GM11168 (cell line): ENCODE data around the gene YIF1B.

Experiments used
- in situ Hi-C: fragments of 300-500 bp; cut with MboI; formaldehyde crosslinking; loops from one replicate; pipeline ENCODE4 v1.12.0; 2022; ENCODE audit warnings: low sequenced_read_pairs; ENCODE audit not compliant: unreplicated experiment

The YIF1B gene

GRCh38 chr19:38308006-38308766 is 7.6 kb downstream of the YIF1B start:
- in situ Hi-C loops: no loop called here

DNA sequence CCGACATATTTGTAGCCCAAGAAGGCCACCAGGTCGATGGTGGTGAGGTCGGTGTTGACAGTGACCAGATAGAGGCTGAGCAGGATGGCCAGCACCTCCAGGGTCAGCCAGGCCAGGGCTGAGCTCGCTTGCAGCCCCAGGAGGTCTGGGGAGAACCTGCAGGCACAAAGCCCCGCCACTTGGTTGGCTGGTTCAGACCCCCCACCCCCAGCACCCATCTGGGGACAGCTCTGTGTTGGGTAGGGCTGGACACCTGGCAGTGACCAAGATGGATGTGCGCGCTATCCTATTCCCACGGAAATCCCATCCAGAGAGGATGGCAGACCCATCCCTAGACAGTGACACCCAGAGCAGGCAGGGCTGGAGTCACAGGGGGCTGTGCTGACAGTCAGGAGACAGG is 8.2 kb downstream of the YIF1B start:
- in situ Hi-C loops: no loop called here

GRCh38 chr19:38307076-38307475 is 8.7 kb downstream of the YIF1B start:
- in situ Hi-C loops: no loop called here

GRCh38 chr19:38306236-38306635 is 9.5 kb downstream of the YIF1B start:
- in situ Hi-C loops: no loop called here

GRCh38 chr19:38304866-38305429 is 10.8 kb downstream of the YIF1B start:
- in situ Hi-C loops: no loop called here

DNA sequence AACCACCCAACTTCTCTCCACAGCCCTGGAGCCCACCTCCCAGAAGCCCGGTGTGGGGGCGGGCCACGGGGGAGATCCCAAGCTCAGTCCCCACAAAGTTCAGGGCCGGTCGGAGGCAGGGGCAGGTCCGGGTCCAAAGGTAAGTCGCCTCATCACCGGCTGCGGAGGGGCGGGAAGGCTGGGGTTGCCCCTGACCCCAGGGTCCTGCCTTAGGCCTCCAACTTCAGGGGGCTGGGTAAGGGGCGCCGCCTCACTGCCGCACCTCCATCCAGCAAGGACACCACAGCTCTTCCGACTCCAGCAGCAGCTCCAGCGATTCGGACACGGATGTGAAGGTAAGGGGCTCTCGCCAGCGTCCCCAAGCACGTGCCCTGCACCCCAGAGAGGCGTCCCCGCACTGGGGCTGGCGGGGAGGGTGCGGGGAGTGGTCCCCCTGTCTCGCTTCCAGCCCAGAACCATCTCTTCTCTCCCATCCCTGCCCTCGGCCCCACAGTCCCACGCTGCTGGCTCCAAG is 11.3 kb downstream of the YIF1B start:
- in situ Hi-C loops: no loop called here

DNA sequence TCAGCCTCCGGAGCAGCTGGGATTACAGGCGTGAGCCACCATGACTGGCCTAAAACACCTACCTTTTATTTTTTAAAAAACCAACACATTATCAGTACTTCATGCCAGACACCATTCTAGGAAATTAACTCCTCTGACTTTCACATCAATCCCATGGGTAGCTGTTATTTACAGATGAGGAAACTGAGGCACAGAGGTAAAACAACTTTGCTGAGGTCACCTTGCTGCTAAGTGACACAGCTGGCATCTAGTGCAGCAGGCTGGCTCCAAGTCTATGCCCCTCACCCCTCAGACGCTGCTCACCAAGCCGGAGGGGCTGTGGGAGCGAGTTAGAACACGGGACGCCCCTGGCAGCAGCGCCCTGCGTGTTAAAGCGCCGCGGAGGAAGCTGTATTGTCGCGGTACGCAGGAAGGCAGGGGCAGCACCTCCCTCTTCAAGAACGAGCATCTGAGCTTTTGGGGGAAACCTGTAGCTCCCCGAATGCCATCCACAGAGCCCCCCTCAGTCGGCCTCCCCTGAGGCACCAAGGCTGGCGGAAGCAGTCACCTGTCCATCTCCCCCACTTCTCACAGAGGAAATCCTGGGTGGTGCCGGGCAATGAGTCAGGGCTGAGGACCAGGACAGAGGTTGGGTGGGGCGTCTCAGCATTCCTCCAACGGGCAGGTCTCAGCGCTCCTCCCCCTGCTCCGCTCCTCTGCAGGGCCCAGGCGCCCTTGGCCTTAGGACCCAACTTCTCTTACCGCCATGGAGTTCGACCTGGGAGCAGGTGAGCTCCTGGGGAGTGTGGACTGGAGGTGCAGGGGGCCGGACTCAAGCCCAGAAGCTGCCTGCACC is 12.0 kb downstream of the YIF1B start, which contains the start of gene C19orf33:
TSS of gene C19orf33 (plus strand) at position 735 of the 835 bp plus-strand sequence. CDS start at position 746, 11 bp downstream.
- in situ Hi-C loops: no loop called here

- in situ Hi-C loops: no loop called here
These were observed 16.7 kb downstream of the YIF1B start for GRCh38 chr19:38298821-38299680.

GRCh38 chr19:38294090-38294489 is 21.7 kb downstream of the YIF1B start:
- in situ Hi-C loops: no loop called here

DNA sequence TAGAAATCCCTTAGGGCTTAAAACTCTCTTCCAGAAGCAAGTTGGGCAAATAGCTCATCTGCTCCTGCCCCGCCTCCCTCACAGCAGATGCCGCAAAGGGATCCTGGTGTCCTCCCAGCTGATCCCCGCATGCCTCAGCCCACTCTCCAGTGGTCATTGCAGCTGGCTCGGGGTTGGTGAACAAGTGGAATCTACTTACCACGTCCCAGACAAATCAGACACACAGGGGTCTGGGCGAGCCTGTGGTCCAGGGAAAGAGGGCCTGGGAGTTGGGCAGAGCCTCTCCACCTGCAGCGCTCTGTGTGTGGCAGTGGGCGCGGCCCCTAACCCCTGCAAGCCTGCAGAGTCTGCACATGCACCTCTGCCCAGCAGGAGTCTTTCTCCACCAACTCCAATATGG is 22.5 kb downstream of the YIF1B start:
- in situ Hi-C loops: no loop called here

DNA sequence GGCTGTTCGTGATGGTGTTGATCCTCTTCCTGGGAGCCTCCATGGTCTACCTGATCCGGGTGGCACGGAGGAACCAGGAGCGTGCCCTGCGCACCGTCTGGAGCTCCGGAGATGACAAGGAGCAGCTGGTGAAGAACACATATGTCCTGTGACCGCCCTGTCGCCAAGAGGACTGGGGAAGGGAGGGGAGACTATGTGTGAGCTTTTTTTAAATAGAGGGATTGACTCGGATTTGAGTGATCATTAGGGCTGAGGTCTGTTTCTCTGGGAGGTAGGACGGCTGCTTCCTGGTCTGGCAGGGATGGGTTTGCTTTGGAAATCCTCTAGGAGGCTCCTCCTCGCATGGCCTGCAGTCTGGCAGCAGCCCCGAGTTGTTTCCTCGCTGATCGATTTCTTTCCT is 23.9 kb downstream of the YIF1B start:
- in situ Hi-C loops: no loop called here

GRCh38 chr19:38290631-38291147 is 25.1 kb downstream of the YIF1B start:
- in situ Hi-C loops: no loop called here

DNA sequence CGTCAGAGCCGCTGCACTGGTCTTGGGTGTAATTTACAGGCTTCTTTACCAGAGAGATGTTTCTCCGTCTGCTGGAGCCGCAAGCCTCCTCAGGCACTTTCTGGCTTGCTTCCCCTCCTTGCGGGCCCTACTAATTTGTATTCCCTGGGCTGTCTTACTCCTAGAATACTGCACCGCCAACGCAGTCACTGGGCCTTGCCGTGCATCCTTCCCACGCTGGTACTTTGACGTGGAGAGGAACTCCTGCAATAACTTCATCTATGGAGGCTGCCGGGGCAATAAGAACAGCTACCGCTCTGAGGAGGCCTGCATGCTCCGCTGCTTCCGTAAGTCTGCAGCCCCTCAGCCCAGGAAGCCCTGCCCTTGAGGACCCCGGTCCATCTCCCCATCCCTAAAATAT is 25.8 kb downstream of the YIF1B start:
- in situ Hi-C loops: no loop called here

DNA sequence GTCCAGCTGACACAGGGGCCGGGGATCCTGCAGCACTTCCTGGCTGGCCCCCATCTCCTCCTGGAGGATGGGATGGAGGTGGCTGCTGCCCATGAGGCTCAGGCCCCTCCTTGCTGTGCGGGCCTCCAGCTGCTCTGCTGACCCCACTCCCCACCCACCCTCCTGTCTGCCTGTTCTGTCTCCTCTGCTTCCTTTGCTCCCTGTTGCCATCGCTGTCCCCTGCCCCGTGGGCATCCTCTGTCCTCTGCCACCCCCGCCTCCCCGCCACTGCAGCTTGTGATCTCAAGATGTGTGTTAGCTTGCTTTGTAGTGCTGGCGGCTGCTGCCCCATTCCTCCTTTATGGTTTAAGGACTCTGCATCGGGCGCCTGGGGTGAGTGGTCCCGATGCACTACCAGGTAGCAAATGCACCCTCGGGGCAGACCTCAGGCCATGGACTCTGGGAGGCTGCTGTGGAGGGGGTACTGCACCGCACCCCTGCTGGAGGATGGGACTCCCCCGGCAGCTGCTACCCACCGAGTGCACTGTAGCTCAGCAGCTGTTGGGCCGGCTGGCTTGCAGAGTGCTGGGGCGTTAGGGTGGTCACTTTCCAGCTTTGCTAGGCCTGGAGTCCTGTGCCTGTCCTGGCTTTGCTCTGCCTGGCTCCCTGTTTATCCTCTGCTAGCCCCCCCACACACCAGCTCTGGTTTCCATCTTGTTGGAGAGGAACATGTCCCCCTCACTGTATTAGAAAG is 27.5 kb downstream of the YIF1B start:
- in situ Hi-C loops: no loop called here

GRCh38 chr19:38287604-38288003 is 28.1 kb downstream of the YIF1B start:
- in situ Hi-C loops: no loop called here

DNA sequence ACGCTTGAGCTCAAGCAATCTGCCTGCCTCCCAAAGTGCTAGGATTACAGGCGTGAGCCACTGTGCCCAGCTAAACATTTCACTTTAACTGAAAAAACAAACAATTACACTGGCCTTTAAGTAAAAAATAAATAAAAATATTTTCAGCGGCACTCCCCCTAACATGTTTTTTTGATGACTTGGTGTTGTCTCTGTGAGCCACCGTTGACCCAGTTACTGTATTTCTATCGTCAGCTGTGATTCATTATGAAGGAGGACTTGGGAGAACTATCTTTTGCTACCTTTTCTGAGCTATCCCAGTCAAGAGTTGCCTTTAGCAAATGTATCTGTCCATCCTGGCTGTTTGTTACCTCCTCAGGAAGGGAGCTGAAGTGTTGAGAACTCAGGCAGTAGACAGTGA is 30.2 kb downstream of the YIF1B start:
- in situ Hi-C loops: no loop called here

GRCh38 chr19:38284422-38284821 is 31.3 kb downstream of the YIF1B start:
- in situ Hi-C loops: no loop called here

- in situ Hi-C loops: no loop called here
These were observed 32.5 kb downstream of the YIF1B start for GRCh38 chr19:38283271-38283670.
